Liver (tissue), 3 donors: ENCODE results near the gene TAF3.

ENCODE experiments used
- GABPA ChIP-seq, 2 donors: IDR thresholded peaks in 1 of 2; conservative IDR thresholded peaks in 1 of 2; 2 replicates each; pipeline ENCODE4 v1.6.1; 2016; ENCODE audit warnings: antibody characterized with exemption in 2 of 2, mild to moderate bottlenecking in 1 of 2, moderate library complexity in 1 of 2
- TF ChIP-seq, protein P1 (sequence below): fragments of 150-350 bp; IDR thresholded peaks from 2 replicates; pipeline ENCODE4 v1.5.1; 2017; ENCODE audit warnings: improper control_type of control experiment, low read depth, low read length; ENCODE audit not compliant: missing input control
- TF ChIP-seq, protein P2 (sequence below): IDR thresholded peaks from 2 replicates; pipeline ENCODE4 v1.6.1; 2016; ENCODE audit warnings: antibody characterized with exemption, mild to moderate bottlenecking
- donor health status: healthy.
- donor health status: healthy.

DNA sequence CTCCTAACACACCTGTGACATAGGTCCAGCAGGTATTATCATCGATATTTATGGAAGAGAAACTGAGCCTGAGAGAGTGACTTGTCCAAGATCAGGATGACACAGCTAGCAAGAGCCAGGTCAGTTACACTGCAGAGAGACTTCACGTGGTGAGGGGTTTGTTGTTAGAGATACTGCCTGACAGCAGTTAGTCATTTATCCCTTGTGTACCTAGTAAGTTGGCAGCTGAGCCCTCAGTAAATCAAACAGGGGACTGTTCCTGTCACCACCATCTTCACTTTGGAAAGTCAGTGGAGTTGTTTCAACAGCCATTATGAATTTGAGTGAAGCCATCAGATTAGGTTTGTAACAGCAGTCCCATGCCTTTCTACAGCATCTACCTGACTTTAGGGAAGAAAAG is 148.7 kb downstream of the TAF3 start:
- TF ChIP-seq, protein P1, sequence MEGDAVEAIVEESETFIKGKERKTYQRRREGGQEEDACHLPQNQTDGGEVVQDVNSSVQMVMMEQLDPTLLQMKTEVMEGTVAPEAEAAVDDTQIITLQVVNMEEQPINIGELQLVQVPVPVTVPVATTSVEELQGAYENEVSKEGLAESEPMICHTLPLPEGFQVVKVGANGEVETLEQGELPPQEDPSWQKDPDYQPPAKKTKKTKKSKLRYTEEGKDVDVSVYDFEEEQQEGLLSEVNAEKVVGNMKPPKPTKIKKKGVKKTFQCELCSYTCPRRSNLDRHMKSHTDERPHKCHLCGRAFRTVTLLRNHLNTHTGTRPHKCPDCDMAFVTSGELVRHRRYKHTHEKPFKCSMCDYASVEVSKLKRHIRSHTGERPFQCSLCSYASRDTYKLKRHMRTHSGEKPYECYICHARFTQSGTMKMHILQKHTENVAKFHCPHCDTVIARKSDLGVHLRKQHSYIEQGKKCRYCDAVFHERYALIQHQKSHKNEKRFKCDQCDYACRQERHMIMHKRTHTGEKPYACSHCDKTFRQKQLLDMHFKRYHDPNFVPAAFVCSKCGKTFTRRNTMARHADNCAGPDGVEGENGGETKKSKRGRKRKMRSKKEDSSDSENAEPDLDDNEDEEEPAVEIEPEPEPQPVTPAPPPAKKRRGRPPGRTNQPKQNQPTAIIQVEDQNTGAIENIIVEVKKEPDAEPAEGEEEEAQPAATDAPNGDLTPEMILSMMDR, result no peak
- TF ChIP-seq, protein P2, sequence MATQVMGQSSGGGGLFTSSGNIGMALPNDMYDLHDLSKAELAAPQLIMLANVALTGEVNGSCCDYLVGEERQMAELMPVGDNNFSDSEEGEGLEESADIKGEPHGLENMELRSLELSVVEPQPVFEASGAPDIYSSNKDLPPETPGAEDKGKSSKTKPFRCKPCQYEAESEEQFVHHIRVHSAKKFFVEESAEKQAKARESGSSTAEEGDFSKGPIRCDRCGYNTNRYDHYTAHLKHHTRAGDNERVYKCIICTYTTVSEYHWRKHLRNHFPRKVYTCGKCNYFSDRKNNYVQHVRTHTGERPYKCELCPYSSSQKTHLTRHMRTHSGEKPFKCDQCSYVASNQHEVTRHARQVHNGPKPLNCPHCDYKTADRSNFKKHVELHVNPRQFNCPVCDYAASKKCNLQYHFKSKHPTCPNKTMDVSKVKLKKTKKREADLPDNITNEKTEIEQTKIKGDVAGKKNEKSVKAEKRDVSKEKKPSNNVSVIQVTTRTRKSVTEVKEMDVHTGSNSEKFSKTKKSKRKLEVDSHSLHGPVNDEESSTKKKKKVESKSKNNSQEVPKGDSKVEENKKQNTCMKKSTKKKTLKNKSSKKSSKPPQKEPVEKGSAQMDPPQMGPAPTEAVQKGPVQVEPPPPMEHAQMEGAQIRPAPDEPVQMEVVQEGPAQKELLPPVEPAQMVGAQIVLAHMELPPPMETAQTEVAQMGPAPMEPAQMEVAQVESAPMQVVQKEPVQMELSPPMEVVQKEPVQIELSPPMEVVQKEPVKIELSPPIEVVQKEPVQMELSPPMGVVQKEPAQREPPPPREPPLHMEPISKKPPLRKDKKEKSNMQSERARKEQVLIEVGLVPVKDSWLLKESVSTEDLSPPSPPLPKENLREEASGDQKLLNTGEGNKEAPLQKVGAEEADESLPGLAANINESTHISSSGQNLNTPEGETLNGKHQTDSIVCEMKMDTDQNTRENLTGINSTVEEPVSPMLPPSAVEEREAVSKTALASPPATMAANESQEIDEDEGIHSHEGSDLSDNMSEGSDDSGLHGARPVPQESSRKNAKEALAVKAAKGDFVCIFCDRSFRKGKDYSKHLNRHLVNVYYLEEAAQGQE, result no peak
- TF ChIP-seq GABPA (IDR thresholded peaks at IDR 0.05 in 1 of 2, conservative IDR thresholded peaks at IDR 0.05 in 1 of 2), result no peak
